ENCODE measurements around the gene SNAPIN. TPM values are rescaled to one million over a fixed set of nuclear protein-coding genes. Genes with fewer than 3 reads are reported as not detected.

The SNAPIN gene
- total RNA-seq, 1 experiment from 2014 or later = 34.1 TPM

GRCh38 chr1:153649863-153650235 is 8.7 kb upstream of the SNAPIN start:
- POLR2A ChIA-PET = interaction anchor here (3.8 kb wide), 1 partner anchor 16 kb away, joined by 16 read pairs; the partner anchor contains the start of gene CHTOP
- TF ChIP-seq CTCF (IDR thresholded peaks at IDR 0.05; ENCODE audit: insufficient read depth in 1 of 2, low read depth in 1 of 2, low read length in 1 of 2, severe bottlenecking in 1 of 2, unreplicated experiment in 1 of 2) = no peak
- no peaks in the 10 kb centered on the region for H3K9me3 ChIP-seq
- H3K4me1 ChIP-seq = peaks cover 32% of the 10 kb centered on the region
- CTCF ChIA-PET = interaction anchor here (0.6 to 1.2 kb wide), 3 partner anchors 23 to 72 kb away, joined by 3 to 4 read pairs (median 4); partner anchors contain the start of gene S100A13
- no peaks in the 10 kb centered on the region for H3K27me3 ChIP-seq (replicated peaks; ENCODE audit: control insufficient read depth, insufficient read depth, low read length)
- intact Hi-C loops (cut with micrococcal nuclease; ENCODE audit: unreplicated experiment) = no loop called here
- peaks cover 5% of the 10 kb centered on the region for H3K36me3 ChIP-seq (ENCODE audit: control insufficient read depth, insufficient read depth, low read length)
- DNase-seq = peak in 1 of 2 experiments; percentile 25
- H3K4me3 Mint-ChIP-seq (ENCODE audit: unreplicated experiment) = peak overlapping the region; percentile 16
- no peaks in the 10 kb centered on the region for H3K9me3 Mint-ChIP-seq (ENCODE audit: unreplicated experiment)
- H3K36me3 Mint-ChIP-seq (ENCODE audit: insufficient read depth, unreplicated experiment) = peaks cover 52% of the 10 kb centered on the region
- H3K27ac Mint-ChIP-seq (ENCODE audit: unreplicated experiment) = peak overlapping the region; percentile 48
- no TSS peak for BruUV-seq (replicated peaks)
- H3K27me3 Mint-ChIP-seq (ENCODE audit: insufficient read depth, unreplicated experiment) = no peaks in the 10 kb centered on the region
- H3K4me3 ChIP-seq (ENCODE audit: low read depth, low read length) = no peak overlapping the region
- H3K4me1 Mint-ChIP-seq (ENCODE audit: low read depth, unreplicated experiment) = peaks cover 31% of the 10 kb centered on the region

GRCh38 chr1:153651771-153652170 is 6.7 kb upstream of the SNAPIN start:
- DNase-seq = no peak
- peaks cover 33% of the 10 kb centered on the region for H3K36me3 Mint-ChIP-seq (ENCODE audit: insufficient read depth, unreplicated experiment)
- intact Hi-C loops (cut with micrococcal nuclease; ENCODE audit: unreplicated experiment) = no loop called here
- no peaks in the 10 kb centered on the region for H3K27me3 ChIP-seq (replicated peaks; ENCODE audit: control insufficient read depth, insufficient read depth, low read length)
- no peaks in the 10 kb centered on the region for H3K27me3 Mint-ChIP-seq (ENCODE audit: insufficient read depth, unreplicated experiment)
- H3K9me3 ChIP-seq = no peaks in the 10 kb centered on the region
- TF ChIP-seq CTCF (IDR thresholded peaks at IDR 0.05; ENCODE audit: insufficient read depth in 1 of 2, low read depth in 1 of 2, low read length in 1 of 2, severe bottlenecking in 1 of 2, unreplicated experiment in 1 of 2) = no peak
- peaks cover 41% of the 10 kb centered on the region for H3K4me1 ChIP-seq
- BruUV-seq (replicated peaks) = no TSS peak
- H3K27ac Mint-ChIP-seq (ENCODE audit: unreplicated experiment) = no peak overlapping the region
- H3K4me3 ChIP-seq (ENCODE audit: low read depth, low read length) = no peak overlapping the region
- H3K4me1 Mint-ChIP-seq (ENCODE audit: low read depth, unreplicated experiment) = peaks cover 31% of the 10 kb centered on the region
- no peaks in the 10 kb centered on the region for H3K9me3 Mint-ChIP-seq (ENCODE audit: unreplicated experiment)
- H3K4me3 Mint-ChIP-seq (ENCODE audit: unreplicated experiment) = no peak overlapping the region
- POLR2A ChIA-PET = interaction anchor here (0.7 kb wide), 1 partner anchor 18 kb away, joined by 3 read pairs; the partner anchor contains the start of gene CHTOP
- peaks cover under 1% of the 10 kb centered on the region; the same call in 1 of the 2 replicates for H3K36me3 ChIP-seq (ENCODE audit: control insufficient read depth, insufficient read depth, low read length)
- CTCF ChIA-PET = no interaction called here

- no TSS peak for BruUV-seq (replicated peaks)
- intact Hi-C loops (cut with micrococcal nuclease; ENCODE audit: unreplicated experiment) = no loop called here
- Mint-ChIP-seq H3K27ac (ENCODE audit: unreplicated experiment) (no peak overlapping the region), H3K4me1 (ENCODE audit: low read depth, unreplicated experiment) (peaks cover 23% of the 10 kb centered on the region), H3K27me3 (ENCODE audit: insufficient read depth, unreplicated experiment) (no peaks in the 10 kb centered on the region), H3K36me3 (ENCODE audit: insufficient read depth, unreplicated experiment) (peaks cover 21% of the 10 kb centered on the region), H3K4me3 (ENCODE audit: unreplicated experiment) (no peak overlapping the region), H3K9me3 (ENCODE audit: unreplicated experiment) (no peaks in the 10 kb centered on the region)
- no peaks in the 10 kb centered on the region; the same call in 1 of the 2 replicates for H3K36me3 ChIP-seq (ENCODE audit: control insufficient read depth, insufficient read depth, low read length)
- DNase-seq = no peak
- H3K4me1 ChIP-seq = peaks cover 41% of the 10 kb centered on the region
- no peaks in the 10 kb centered on the region for H3K9me3 ChIP-seq
- no peak for TF ChIP-seq CTCF (IDR thresholded peaks at IDR 0.05; ENCODE audit: insufficient read depth in 1 of 2, low read depth in 1 of 2, low read length in 1 of 2, severe bottlenecking in 1 of 2, unreplicated experiment in 1 of 2)
- CTCF ChIA-PET = no interaction called here
- no peaks in the 10 kb centered on the region for H3K27me3 ChIP-seq (replicated peaks; ENCODE audit: control insufficient read depth, insufficient read depth, low read length)
- H3K4me3 ChIP-seq (ENCODE audit: low read depth, low read length) = no peak overlapping the region
- POLR2A ChIA-PET = no interaction called here
These were observed 5.5 kb upstream of the SNAPIN start for GRCh38 chr1:153652805-153653500.
